PFSK-1 (cell line): ENCODE results near the gene INPP4A.

Experiments
- SIN3A ChIP-seq: IDR thresholded peaks from 2 replicates; pipeline ENCODE4 v1.6.1; 2012; ENCODE audit warnings: mild to moderate bottlenecking, low read length, moderate library complexity, borderline replicate concordance; ENCODE audit not compliant: insufficient read depth
- TF ChIP-seq, protein P1 (sequence below), 2 experiments: IDR thresholded peaks; 2 replicates each; pipeline versions ENCODE4 v1.6.1 to v1.8.0; 2011 to 2012; ENCODE audit warnings: low read depth in 2 of 2, low read length in 2 of 2, control low read depth in 1 of 2, inconsistent platforms in 1 of 2, mild to moderate bottlenecking in 1 of 2, moderate library complexity in 1 of 2; ENCODE audit not compliant: insufficient read depth in 1 of 2

DNA sequence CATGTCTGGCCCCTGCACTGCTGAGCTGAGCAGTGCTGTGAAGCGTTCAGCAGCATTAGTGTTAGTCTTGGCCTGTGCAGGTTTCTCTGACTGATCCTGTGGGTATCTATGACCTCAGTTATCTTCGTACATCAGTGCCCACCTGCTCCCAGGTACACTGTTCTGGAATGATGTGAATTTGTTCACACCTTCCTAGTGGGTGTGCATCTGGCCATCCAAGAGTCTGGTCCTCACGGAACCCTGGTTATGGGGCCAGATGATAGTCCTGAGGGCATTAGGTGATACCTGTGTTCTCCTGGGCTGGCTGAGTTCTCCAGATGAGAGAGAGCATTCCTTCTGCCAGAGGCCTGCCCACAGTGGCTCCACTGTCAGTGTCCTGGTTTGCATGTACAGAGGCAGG lies 57.2 kb downstream of the INPP4A start:
- no peak for TF ChIP-seq SIN3A
- TF ChIP-seq, protein P1, sequence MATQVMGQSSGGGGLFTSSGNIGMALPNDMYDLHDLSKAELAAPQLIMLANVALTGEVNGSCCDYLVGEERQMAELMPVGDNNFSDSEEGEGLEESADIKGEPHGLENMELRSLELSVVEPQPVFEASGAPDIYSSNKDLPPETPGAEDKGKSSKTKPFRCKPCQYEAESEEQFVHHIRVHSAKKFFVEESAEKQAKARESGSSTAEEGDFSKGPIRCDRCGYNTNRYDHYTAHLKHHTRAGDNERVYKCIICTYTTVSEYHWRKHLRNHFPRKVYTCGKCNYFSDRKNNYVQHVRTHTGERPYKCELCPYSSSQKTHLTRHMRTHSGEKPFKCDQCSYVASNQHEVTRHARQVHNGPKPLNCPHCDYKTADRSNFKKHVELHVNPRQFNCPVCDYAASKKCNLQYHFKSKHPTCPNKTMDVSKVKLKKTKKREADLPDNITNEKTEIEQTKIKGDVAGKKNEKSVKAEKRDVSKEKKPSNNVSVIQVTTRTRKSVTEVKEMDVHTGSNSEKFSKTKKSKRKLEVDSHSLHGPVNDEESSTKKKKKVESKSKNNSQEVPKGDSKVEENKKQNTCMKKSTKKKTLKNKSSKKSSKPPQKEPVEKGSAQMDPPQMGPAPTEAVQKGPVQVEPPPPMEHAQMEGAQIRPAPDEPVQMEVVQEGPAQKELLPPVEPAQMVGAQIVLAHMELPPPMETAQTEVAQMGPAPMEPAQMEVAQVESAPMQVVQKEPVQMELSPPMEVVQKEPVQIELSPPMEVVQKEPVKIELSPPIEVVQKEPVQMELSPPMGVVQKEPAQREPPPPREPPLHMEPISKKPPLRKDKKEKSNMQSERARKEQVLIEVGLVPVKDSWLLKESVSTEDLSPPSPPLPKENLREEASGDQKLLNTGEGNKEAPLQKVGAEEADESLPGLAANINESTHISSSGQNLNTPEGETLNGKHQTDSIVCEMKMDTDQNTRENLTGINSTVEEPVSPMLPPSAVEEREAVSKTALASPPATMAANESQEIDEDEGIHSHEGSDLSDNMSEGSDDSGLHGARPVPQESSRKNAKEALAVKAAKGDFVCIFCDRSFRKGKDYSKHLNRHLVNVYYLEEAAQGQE (IDR thresholded peaks at IDR 0.05; ENCODE audit: insufficient read depth in 1 of 2, low read depth in 2 of 2, low read length in 2 of 2) = no peak
